HG03135 (cell line): ENCODE measurements around the gene PHOSPHO2.

Experiments used
- ATAC-seq: cut with Tn5 transposase; IDR thresholded peaks from one replicate; pipeline ENCODE4 v1.9.1; 2021; ENCODE audit warnings: mild to moderate bottlenecking, moderate library complexity; ENCODE audit not compliant: unreplicated experiment

The PHOSPHO2 gene, protein sequence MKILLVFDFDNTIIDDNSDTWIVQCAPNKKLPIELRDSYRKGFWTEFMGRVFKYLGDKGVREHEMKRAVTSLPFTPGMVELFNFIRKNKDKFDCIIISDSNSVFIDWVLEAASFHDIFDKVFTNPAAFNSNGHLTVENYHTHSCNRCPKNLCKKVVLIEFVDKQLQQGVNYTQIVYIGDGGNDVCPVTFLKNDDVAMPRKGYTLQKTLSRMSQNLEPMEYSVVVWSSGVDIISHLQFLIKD

GRCh38 chr2:169694113-169694893 is at the start of gene PHOSPHO2, which contains the start of gene CFAP210:
Gene PHOSPHO2, plus strand, starts transcription at chr2:169694469. Its CDS starts 6,503 bp downstream, at chr2:169700972.
Gene CFAP210, minus strand, starts transcription at chr2:169694405. Its CDS starts 78 bp downstream, at chr2:169694327.
- ATAC-seq: peak; percentile 97

GRCh38 chr2:169647496-169647895 is 46.8 kb upstream of the PHOSPHO2 start:
- ATAC-seq: no peak

DNA sequence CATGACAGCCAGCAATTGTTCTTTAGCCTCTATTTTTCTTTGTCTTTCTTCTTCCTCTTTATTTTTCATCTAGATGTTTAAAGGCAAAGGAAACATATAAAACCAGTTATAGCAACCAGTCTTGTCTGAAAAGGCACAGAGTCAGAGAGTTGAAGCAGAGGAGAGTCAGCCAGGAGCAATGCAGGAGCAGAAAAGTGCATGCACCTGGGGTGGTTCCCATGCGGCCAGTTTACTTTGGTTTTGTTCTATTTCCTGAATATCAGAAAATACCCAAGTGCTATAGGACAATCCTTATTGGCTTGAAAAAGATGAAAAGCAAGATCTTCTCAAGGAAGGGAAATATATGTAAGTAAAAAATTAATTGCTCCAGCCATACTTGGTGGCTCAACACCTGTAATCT is 45.0 kb upstream of the PHOSPHO2 start:
- no peak for ATAC-seq

- ATAC-seq: no peak
Measured at GRCh38 chr2:169653636-169654035, 40.6 kb upstream of the PHOSPHO2 start.

DNA sequence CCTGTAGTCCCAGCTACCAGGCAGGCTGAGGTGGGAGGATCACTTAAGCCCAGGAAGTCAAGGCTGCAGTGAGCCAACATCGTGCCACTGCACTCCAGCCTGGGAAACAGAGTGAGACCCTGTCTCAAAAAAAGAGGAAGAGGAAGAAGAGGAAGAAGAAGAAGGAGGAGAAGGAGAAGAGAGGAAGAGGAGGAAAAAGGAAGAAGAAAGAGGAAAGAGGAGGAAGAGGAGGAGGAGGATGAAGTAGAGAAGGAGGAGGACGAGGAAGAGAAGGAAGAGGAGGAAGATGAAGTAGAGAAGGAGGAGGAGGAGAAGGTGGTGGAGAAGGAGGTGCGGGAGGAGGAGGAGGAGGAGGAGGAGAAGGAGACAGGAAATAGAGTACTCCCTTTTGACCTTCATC is 38.1 kb upstream of the PHOSPHO2 start:
- ATAC-seq: no peak

- ATAC-seq: no peak
Measured at GRCh38 chr2:169658877-169659276, 35.4 kb upstream of the PHOSPHO2 start.

DNA sequence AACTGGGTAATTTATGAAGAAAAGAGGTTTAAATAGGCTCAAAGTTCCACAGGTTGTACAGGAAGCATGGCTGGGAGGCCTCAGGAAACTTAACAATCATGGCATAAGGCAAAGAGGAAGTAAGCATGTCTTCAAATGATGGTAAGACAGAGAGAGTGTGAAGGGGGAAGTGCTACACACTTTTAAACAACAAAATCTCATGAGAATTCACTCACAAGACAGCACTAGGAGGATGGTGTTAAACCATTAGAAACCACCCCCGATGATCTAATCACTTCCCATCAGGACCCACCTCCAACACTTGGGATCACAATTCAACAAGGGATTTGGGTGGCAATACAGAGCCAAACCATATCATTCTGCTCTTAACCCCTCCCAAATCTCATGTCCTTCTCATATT is 34.9 kb upstream of the PHOSPHO2 start:
- no peak for ATAC-seq

DNA sequence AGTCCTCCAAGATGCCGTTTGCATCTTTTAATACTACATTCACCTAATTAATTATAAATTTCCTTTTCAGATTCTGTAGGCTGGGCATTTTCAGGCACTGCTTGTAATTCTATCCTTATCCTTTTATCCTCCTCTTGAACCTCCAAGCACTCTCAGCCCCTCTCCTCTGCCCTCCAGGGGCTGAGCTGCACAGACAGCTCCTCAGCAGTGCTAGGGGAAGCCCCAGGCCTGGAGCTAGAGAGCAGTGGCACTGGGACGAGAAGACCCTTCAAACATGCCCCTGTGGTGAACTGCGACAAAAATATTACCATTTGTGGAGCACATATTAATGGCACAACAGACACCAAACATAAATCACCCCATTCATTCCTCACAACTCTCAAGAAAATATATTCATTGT is 33.0 kb upstream of the PHOSPHO2 start:
- no peak for ATAC-seq

DNA sequence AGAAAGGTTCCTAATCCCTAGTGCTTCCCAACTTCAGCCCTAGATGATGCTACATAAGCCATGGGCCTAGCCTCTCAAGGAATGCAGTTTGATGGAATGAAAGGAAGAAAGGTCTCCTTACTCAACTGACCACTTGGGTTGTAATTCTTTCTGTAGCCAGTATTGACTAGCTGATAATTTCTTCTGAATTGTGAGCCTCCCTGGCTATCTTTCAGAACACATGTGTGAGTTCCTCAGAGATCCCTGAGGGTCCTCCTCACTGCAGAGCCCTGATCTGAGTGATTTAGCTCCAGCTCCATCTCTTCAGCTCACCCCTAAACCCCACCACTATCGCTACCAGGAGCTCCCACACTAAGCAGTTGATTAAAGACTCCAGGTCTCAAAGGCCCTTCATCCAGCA is 31.5 kb upstream of the PHOSPHO2 start:
- no peak for ATAC-seq

- no peak for ATAC-seq
Measured at GRCh38 chr2:169663247-169663646, 31.0 kb upstream of the PHOSPHO2 start.

DNA sequence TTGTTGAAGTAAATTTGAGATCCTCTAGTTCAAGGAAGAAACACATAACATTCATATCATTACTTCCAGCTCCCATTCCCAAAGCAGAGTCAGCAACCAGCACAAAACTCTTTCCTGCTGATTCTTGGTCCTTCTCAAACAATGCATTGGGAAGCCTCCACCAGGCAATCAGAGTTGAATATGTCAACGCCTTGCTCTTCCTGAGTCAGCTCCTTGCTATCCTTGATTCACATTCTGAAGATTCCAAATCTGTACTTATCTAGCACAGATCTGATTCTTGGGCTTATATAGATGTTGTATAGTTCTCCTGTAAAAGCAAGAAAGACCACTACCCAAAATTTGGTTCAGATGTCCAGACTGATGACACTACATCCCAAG is 29.7 kb upstream of the PHOSPHO2 start:
- no peak for ATAC-seq

GRCh38 chr2:169664978-169665930 is 29.0 kb upstream of the PHOSPHO2 start:
- no peak for ATAC-seq

DNA sequence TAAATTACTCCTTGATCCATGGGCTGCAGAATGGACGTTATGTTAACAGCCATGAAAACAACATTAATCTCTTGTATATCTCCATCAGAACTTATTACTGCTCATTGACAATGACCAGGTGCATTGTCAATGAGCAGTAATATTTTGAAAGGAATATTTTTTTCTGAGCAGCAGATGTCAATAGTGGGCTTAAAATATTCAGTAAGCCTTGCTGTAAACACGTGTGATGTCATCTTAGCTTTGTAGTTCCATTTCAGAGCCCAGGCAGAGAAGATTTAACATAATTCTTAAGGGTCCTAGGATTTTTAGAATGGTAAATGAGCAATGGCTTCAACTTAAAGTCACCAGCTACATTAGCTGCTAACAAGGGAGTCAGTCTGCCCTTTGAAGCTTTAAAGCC is 26.7 kb upstream of the PHOSPHO2 start:
- ATAC-seq: no peak

- no peak for ATAC-seq
Measured at GRCh38 chr2:169670215-169670651, 24.0 kb upstream of the PHOSPHO2 start.

GRCh38 chr2:169670937-169671336 is 23.3 kb upstream of the PHOSPHO2 start:
- no peak for ATAC-seq

DNA sequence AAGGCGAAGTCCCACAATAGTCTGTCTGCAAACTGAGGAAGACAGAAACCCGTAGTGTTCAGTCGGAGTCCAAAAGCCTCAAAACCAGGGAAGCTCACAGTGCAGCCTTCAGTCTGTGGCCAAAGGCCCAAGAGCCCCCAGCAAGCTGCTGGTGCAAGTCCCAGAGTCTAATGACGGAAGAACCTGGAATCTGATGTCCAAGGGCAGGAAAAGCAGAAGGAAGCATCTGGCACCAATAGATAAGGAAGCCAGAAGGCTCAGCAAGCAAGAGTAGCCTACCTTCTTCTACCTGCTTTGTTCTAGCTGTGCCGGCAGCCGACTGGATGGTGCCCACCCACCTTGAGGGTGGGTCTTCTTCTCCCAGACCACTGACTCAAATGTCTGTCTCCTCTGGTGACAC is 21.9 kb upstream of the PHOSPHO2 start:
- ATAC-seq: no peak

GRCh38 chr2:169673106-169673505 is 21.2 kb upstream of the PHOSPHO2 start:
- ATAC-seq: no peak

- ATAC-seq: no peak
Measured at GRCh38 chr2:169673921-169674320, 20.3 kb upstream of the PHOSPHO2 start.

DNA sequence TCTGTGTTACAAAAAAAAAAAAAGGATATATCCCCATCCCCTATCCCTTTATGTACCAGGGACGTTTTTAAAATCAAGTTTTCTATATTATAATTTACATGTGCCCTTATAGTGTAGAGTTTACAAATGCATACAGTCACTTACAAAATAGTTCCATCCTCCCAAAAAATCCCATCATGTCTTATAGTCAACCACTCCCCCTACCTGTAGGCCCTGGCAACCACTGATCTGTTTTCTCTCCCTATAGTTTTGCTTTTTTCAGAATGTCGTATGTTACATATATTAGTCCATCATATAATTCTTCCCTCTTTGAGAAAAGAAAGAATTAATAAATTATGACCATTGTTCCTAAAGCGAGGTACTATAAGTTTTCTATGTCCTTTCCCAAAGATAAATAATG is 17.9 kb upstream of the PHOSPHO2 start:
- ATAC-seq: no peak

GRCh38 chr2:169676850-169677249 is 17.4 kb upstream of the PHOSPHO2 start:
- no peak for ATAC-seq

DNA sequence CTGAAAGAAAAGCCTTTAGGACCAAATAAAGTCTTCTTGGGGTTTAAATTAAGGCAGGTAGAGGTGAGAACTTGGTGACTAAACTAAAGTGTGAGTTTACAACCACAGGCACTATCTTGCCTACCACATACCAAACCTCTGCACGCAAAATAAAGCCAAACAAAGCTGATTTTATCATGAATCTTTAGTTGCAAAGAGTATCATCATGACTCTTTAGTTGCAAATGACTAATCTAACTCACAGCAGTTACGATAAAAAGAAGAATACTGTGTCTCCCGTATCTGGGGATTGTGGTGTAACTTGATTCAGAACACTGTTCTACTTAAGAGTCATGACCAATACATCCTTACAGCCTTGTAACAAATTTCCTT is 11.2 kb upstream of the PHOSPHO2 start:
- no peak for ATAC-seq
